Measurements from ENCODE around the gene SAMD5.
"Not testable (repeated sequence)": the region's sequence is repeated elsewhere in the genome, so short reads cannot be mapped to it uniquely, and the experiment has no call there.

SAMD5 gene

GRCh38 chr6:147534116-147534860 is 25.8 kb downstream of the SAMD5 start:
- no peak for DNase-seq (ENCODE audit: extremely low spot score)
- ChIA-PET POLR2A (no interaction called here), CTCF (no interaction called here)
- TF ChIP-seq ZNF384 (IDR thresholded peaks at IDR 0.05) (no peak), TARDBP (IDR thresholded peaks at IDR 0.05) (no peak), FOXK2 (IDR thresholded peaks at IDR 0.05) (no peak), SUZ12 (IDR thresholded peaks at IDR 0.05) (no peak), FOXM1 (IDR thresholded peaks at IDR 0.05; ENCODE audit: borderline replicate concordance) (no peak), ELF4 (IDR thresholded peaks at IDR 0.05) (no peak)

GRCh38 chr6:147538821-147539220 is 30.3 kb downstream of the SAMD5 start:
- ChIA-PET CTCF (no interaction called here), POLR2A (no interaction called here)
- TF ChIP-seq, protein P1, sequence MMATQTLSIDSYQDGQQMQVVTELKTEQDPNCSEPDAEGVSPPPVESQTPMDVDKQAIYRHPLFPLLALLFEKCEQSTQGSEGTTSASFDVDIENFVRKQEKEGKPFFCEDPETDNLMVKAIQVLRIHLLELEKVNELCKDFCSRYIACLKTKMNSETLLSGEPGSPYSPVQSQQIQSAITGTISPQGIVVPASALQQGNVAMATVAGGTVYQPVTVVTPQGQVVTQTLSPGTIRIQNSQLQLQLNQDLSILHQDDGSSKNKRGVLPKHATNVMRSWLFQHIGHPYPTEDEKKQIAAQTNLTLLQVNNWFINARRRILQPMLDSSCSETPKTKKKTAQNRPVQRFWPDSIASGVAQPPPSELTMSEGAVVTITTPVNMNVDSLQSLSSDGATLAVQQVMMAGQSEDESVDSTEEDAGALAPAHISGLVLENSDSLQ (IDR thresholded peaks at IDR 0.05) = no peak
- TF ChIP-seq BHLHE40 (IDR thresholded peaks at IDR 0.05; ENCODE audit: borderline replicate concordance) (no peak), ARNT (IDR thresholded peaks at IDR 0.05) (no peak), FOXA1 (IDR thresholded peaks at IDR 0.05) (no peak), NFRKB (IDR thresholded peaks at IDR 0.05) (no peak), SUZ12 (IDR thresholded peaks at IDR 0.05) (no peak), FOXM1 (IDR thresholded peaks at IDR 0.05; ENCODE audit: borderline replicate concordance) (no peak)
- DNase-seq (ENCODE audit: extremely low spot score) = no peak

DNA sequence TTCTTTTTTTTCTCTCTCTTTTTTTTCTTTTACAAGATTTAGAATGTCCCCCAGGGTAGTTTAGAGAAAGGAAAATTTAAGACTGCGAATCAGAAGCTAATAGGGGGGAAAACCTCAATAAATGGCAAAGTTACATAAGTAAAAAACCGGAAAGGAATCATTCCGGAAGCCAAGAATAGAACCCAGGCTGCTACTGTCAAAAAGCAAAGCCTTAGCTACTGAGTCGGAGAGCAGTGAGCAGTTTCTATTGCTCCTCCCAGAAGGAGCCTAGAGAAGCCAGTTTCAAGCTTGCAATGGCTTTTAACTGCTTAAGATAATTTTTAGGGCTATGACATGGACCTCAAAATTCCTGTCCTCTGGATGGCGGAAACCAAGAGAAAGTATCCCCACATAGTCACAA is 31.6 kb downstream of the SAMD5 start:
- no peak for DNase-seq (ENCODE audit: extremely low spot score)
- TF ChIP-seq LEF1 (IDR thresholded peaks at IDR 0.05; ENCODE audit: borderline replicate concordance) (no peak), ZNF384 (IDR thresholded peaks at IDR 0.05) (no peak), NFRKB (IDR thresholded peaks at IDR 0.05) (no peak), HDGF (IDR thresholded peaks at IDR 0.05; ENCODE audit: borderline replicate concordance) (no peak), ELF4 (IDR thresholded peaks at IDR 0.05) (no peak), FOXA1 (IDR thresholded peaks at IDR 0.05) (no peak), FOXK2 (IDR thresholded peaks at IDR 0.05) (no peak), L3MBTL2 (conservative IDR thresholded peaks at IDR 0.05) (no peak), SUZ12 (IDR thresholded peaks at IDR 0.05) (no peak)
- ChIA-PET POLR2A (no interaction called here), CTCF (no interaction called here)

DNA sequence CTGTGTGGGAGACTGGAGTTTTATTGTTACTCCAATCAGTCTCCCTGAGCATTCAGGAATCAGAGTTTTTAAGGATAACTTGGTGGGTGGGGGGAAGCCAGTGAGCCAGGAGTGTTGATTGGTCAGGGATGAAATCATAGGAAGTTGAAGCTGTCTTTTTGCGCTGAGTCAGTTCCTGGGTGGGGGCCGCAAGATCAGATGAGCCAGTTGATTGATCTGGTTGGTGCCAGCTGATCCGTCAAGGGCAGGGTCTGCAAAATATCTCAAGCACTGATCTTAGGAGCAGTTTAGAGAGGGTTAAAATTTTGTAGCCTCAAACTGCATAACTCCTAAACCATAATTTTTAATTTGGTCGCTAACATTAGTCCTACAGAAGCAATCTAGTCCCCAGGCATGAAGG is 33.9 kb downstream of the SAMD5 start:
- CTCF ChIA-PET; POLR2A ChIA-PET; DNase-seq (ENCODE audit: extremely low spot score): not testable (repeated sequence)

- ChIA-PET CTCF (no interaction called here), POLR2A (no interaction called here)
- TF ChIP-seq CTBP1 (IDR thresholded peaks at IDR 0.05; ENCODE audit: borderline replicate concordance) = no peak
- no peak for DNase-seq (ENCODE audit: extremely low spot score)
Observed at GRCh38 chr6:147544420-147544819, 35.9 kb downstream of the SAMD5 start.

DNA sequence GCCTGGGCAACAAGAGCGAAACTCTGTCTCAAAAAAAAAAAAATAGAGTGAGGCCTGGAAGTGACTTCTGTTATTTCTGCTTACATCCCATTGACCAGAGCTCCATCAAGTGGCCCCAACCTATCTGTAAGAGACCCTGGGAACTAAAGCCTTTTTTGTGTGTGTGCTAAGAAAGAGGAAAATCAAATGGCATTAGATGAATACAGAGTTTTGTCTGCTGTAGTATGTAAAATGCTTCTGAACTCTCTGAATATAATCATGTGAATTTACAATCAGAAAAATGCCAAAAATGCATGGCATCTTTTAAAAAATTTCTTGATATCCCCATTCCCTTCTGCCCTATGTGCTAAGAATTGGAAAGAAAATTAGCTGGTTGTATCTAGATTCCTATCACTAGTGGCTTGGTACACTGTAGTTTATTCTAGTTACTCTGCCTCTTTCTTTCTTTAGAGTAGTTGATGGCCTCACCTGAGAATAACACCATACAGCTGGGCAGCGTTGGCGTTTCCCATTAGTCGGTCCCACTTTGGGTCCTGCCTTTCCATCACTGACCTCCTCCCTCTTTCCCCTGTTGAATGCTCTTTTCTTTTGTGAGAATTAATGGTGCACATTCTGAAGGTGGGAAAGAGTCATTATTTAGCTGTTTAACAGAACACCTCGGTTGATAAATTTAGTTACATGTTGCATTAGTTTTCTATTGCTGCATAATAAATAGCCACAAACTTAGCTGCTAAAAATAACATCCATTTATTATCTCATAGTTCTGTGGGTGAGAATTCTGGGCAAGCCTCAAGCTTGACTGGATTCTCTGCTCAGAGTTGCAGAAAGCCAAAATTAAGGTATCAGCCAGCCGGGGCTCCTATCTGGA is 38.2 kb downstream of the SAMD5 start:
- no peak for DNase-seq (ENCODE audit: extremely low spot score)
- POLR2A ChIA-PET = no interaction called here
- CTCF ChIA-PET = interaction anchor here (0.6 to 0.8 kb wide), 2 partner anchors 46 to 817 kb away, joined by 4 read pairs; no protein-coding TSS in a partner anchor
- no peak for TF ChIP-seq LEF1 (IDR thresholded peaks at IDR 0.05; ENCODE audit: borderline replicate concordance)
- TF ChIP-seq L3MBTL2 (conservative IDR thresholded peaks at IDR 0.05) = no peak
- no peak for TF ChIP-seq SUZ12 (IDR thresholded peaks at IDR 0.05)
- TF ChIP-seq CTBP1 (IDR thresholded peaks at IDR 0.05; ENCODE audit: borderline replicate concordance) = no peak
- TF ChIP-seq ELF4 (IDR thresholded peaks at IDR 0.05) = no peak
- TF ChIP-seq TARDBP (IDR thresholded peaks at IDR 0.05) = no peak
- no peak for TF ChIP-seq BHLHE40 (IDR thresholded peaks at IDR 0.05; ENCODE audit: borderline replicate concordance)
- TF ChIP-seq NFRKB (IDR thresholded peaks at IDR 0.05) = no peak
- TF ChIP-seq ZNF384 (IDR thresholded peaks at IDR 0.05) = no peak
- no peak for TF ChIP-seq SP1 (IDR thresholded peaks at IDR 0.05)
- no peak for TF ChIP-seq FOXA1 (IDR thresholded peaks at IDR 0.05)
- TF ChIP-seq, protein P1 (IDR thresholded peaks at IDR 0.05) = no peak
- TF ChIP-seq HDGF (IDR thresholded peaks at IDR 0.05; ENCODE audit: borderline replicate concordance) = no peak
- TF ChIP-seq FOXK2 (IDR thresholded peaks at IDR 0.05) = no peak

GRCh38 chr6:147547369-147547902 is 38.9 kb downstream of the SAMD5 start:
- no peak for DNase-seq (ENCODE audit: extremely low spot score)
- ChIA-PET POLR2A (no interaction called here), CTCF (interaction anchor here (0.6 to 0.8 kb wide), 2 partner anchors 45 to 817 kb away, joined by 4 read pairs; no protein-coding TSS in a partner anchor)
- TF ChIP-seq BHLHE40 (IDR thresholded peaks at IDR 0.05; ENCODE audit: borderline replicate concordance) (no peak), ELF4 (IDR thresholded peaks at IDR 0.05) (no peak), L3MBTL2 (conservative IDR thresholded peaks at IDR 0.05) (no peak), ZNF384 (IDR thresholded peaks at IDR 0.05) (no peak), FOXK2 (IDR thresholded peaks at IDR 0.05) (no peak), CTBP1 (IDR thresholded peaks at IDR 0.05; ENCODE audit: borderline replicate concordance) (no peak), TARDBP (IDR thresholded peaks at IDR 0.05) (no peak), FOXM1 (IDR thresholded peaks at IDR 0.05; ENCODE audit: borderline replicate concordance) (no peak), FOXA1 (IDR thresholded peaks at IDR 0.05) (no peak), SUZ12 (IDR thresholded peaks at IDR 0.05) (no peak), HDGF (IDR thresholded peaks at IDR 0.05; ENCODE audit: borderline replicate concordance) (no peak), ARNT (IDR thresholded peaks at IDR 0.05) (no peak), SP1 (IDR thresholded peaks at IDR 0.05) (no peak), NFRKB (IDR thresholded peaks at IDR 0.05) (no peak), LEF1 (IDR thresholded peaks at IDR 0.05; ENCODE audit: borderline replicate concordance) (no peak)
- TF ChIP-seq, protein P1 (IDR thresholded peaks at IDR 0.05) = no peak
